Suprapubic skin (tissue), 4 donors: ENCODE data around the gene IDH3B. TPM values are rescaled to one million over a fixed set of nuclear protein-coding genes. Genes with fewer than 3 reads are reported as not detected.

ENCODE experiments used
- total RNA-seq, 4 donors: library from RNA; depleted of rRNA; stranded (reverse); fragments of >200 nt; gene quantifications; one replicate each; pipeline ENCODE4 v1.1.0, GENCODE V29; 2016

IDH3B gene
- total RNA-seq, 4 donors from 2014 or later: 119 to 135 (median 121) TPM

Other genes starting within 250 kb of the IDH3B start
- gene SNRPB, start 193.4 kb downstream of the IDH3B start, total RNA-seq: 100 to 1,000 TPM; 133 to 250 (median 221) TPM
- gene ZNF343, start 155.3 kb downstream of the IDH3B start, total RNA-seq: 10 to 100 TPM in 3 of 4 donors, 1 to 10 TPM in 1; 7.9 to 19.2 (median 13.5) TPM
- gene TMC2, start 127.6 kb downstream of the IDH3B start, total RNA-seq: not detected
- 100 to 1,000 TPM in 3 of 4 donors, 10 to 100 TPM in 1; 81.2 to 140 (median 109) TPM for gene NOP56, start 11.6 kb downstream of the IDH3B start, total RNA-seq
- gene EBF4, start 28.6 kb upstream of the IDH3B start, total RNA-seq: 10 to 100 TPM in 1 of 4 donors, 1 to 10 TPM in 3; 5.9 to 12.6 (median 6.3) TPM
- gene CPXM1, start 136.4 kb upstream of the IDH3B start, total RNA-seq: 1 to 10 TPM; 1.5 to 5.1 (median 3.2) TPM
- not detected for gene C20orf141, start 150.8 kb upstream of the IDH3B start, total RNA-seq
- gene TMEM239, start 152.1 kb upstream of the IDH3B start, total RNA-seq: 1 to 10 TPM in 1 of 4 donors, not detected in 3; 2.8 TPM
- gene PCED1A, start 176.4 kb upstream of the IDH3B start, total RNA-seq: 10 to 100 TPM in 3 of 4 donors, 1 to 10 TPM in 1; 8.0 to 31.1 (median 19.4) TPM
- 10 to 100 TPM; 35.7 to 37.4 (median 36.1) TPM for gene VPS16, start 176.5 kb upstream of the IDH3B start, total RNA-seq
- 10 to 100 TPM; 47.7 to 83.0 (median 73.4) TPM for gene PTPRA, start 209.3 kb upstream of the IDH3B start, total RNA-seq